ENCODE results near the gene FMOD.

The FMOD gene

GRCh38 chr1:203351037-203351625, at the start of gene FMOD:
TSS of gene FMOD (minus strand) at chr1:203351122. CDS start at chr1:203348270, 2,852 bp downstream.
- DNase-seq (ENCODE audit: low read depth in 2 of 2) = no peak

GRCh38 chr1:203396595-203397194, 45.8 kb upstream of the FMOD start:
- no peak for DNase-seq (ENCODE audit: low read depth in 2 of 2)

- DNase-seq (ENCODE audit: low read depth in 2 of 2) = no peak
Observed at GRCh38 chr1:203395751-203396150, 44.8 kb upstream of the FMOD start.

GRCh38 chr1:203390298-203390697, 39.4 kb upstream of the FMOD start:
- no peak for DNase-seq (ENCODE audit: low read depth in 2 of 2)

GRCh38 chr1:203388683-203389082, 37.8 kb upstream of the FMOD start:
- DNase-seq (ENCODE audit: low read depth in 2 of 2) = no peak

GRCh38 chr1:203382026-203382425, 31.1 kb upstream of the FMOD start:
- no peak for DNase-seq (ENCODE audit: low read depth in 2 of 2)

GRCh38 chr1:203381151-203381751, 30.3 kb upstream of the FMOD start:
- no peak for DNase-seq (ENCODE audit: low read depth in 2 of 2)

GRCh38 chr1:203380420-203381150, 29.7 kb upstream of the FMOD start:
- no peak for DNase-seq (ENCODE audit: low read depth in 2 of 2)

GRCh38 chr1:203379825-203380224, 28.9 kb upstream of the FMOD start:
- DNase-seq (ENCODE audit: low read depth in 2 of 2) = no peak

GRCh38 chr1:203378556-203379245, 27.8 kb upstream of the FMOD start:
- DNase-seq (ENCODE audit: low read depth in 2 of 2) = no peak

- DNase-seq (ENCODE audit: low read depth in 2 of 2) = no peak
Observed at GRCh38 chr1:203373991-203374390, 23.1 kb upstream of the FMOD start.

GRCh38 chr1:203373002-203373401, 22.1 kb upstream of the FMOD start:
- DNase-seq (ENCODE audit: low read depth in 2 of 2) = no peak

GRCh38 chr1:203371288-203371687, 20.4 kb upstream of the FMOD start:
- no peak for DNase-seq (ENCODE audit: low read depth in 2 of 2)

GRCh38 chr1:203369666-203370065, 18.7 kb upstream of the FMOD start:
- DNase-seq (ENCODE audit: low read depth in 2 of 2) = no peak

- no peak for DNase-seq (ENCODE audit: low read depth in 2 of 2)
Observed at GRCh38 chr1:203368624-203369451, 17.9 kb upstream of the FMOD start.

GRCh38 chr1:203367057-203367456, 16.1 kb upstream of the FMOD start:
- no peak for DNase-seq (ENCODE audit: low read depth in 2 of 2)

- DNase-seq (ENCODE audit: low read depth in 2 of 2) = no peak
Observed at GRCh38 chr1:203366476-203366875, 15.6 kb upstream of the FMOD start.

- DNase-seq (ENCODE audit: low read depth in 2 of 2) = no peak
Observed at GRCh38 chr1:203364806-203365205, 13.9 kb upstream of the FMOD start.

- DNase-seq (ENCODE audit: low read depth in 2 of 2) = no peak
Observed at GRCh38 chr1:203364094-203364801, 13.3 kb upstream of the FMOD start.

GRCh38 chr1:203362720-203363025, 11.8 kb upstream of the FMOD start:
- no peak for DNase-seq (ENCODE audit: low read depth in 2 of 2)

Data from stimulated activated CD4-positive, alpha-beta T cell treated with anti-CD3 and anti-CD28 coated beads, Interleukin-15, amount 100 ng/mL, for 48 hours (primary cell).